ENCODE results near the gene ARAP2.

Gene ARAP2

GRCh38 chr4:36099509-36099908 lies 144.8 kb downstream of the ARAP2 start:
- ATAC-seq (replicated peaks; ENCODE audit: extremely low read depth, poor library complexity, severe bottlenecking) (no peak), DNase-seq (ENCODE audit: low spot score in 2 of 2) (no peak)
- H3K9me3 Mint-ChIP-seq: no peaks in the 10 kb centered on the region
- H3K4me1 Mint-ChIP-seq: peaks cover 12% of the 10 kb centered on the region
- peak overlapping the region; percentile 14 for H3K27ac Mint-ChIP-seq (ENCODE audit: low read depth)
- H3K36me3 Mint-ChIP-seq (ENCODE audit: insufficient read depth): peaks cover 27% of the 10 kb centered on the region
- H3K4me3 Mint-ChIP-seq: no peak overlapping the region
- H3K27me3 Mint-ChIP-seq: no peaks in the 10 kb centered on the region

GRCh38 chr4:36094995-36095394 lies 149.3 kb downstream of the ARAP2 start:
- no peak for DNase-seq (ENCODE audit: low spot score in 2 of 2)
- Mint-ChIP-seq H3K27me3 (no peaks in the 10 kb centered on the region), H3K36me3 (ENCODE audit: insufficient read depth) (peaks cover 32% of the 10 kb centered on the region), H3K4me3 (no peak overlapping the region), H3K4me1 (peaks cover 6% of the 10 kb centered on the region), H3K9me3 (no peaks in the 10 kb centered on the region), H3K27ac (ENCODE audit: low read depth) (no peak overlapping the region)
- no peak for ATAC-seq (replicated peaks; ENCODE audit: extremely low read depth, poor library complexity, severe bottlenecking)

DNA sequence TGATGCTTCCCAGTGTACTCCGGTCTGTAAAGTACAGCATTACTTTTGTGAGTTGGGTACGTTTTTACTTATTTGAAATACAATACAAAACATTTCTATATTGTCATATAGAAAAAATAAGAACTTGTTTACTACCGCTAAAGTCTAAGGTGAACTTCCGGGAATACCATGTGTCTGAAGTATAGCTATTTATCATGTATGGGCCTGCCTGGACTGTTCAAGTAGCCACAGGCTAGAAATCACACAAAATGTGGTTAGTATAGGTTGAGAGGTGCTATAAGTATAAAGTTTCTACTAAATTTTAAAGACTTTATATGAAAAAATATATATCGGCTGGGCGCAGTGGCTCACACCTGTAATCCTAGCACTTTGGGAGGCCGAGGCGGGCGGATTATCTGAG lies 152.3 kb downstream of the ARAP2 start:
- DNase-seq (ENCODE audit: low spot score in 2 of 2): no peak
- H3K9me3 Mint-ChIP-seq: no peaks in the 10 kb centered on the region
- peaks cover 5% of the 10 kb centered on the region for H3K4me1 Mint-ChIP-seq
- no peak overlapping the region for H3K4me3 Mint-ChIP-seq
- no peak overlapping the region for H3K27ac Mint-ChIP-seq (ENCODE audit: low read depth)
- no peaks in the 10 kb centered on the region for H3K27me3 Mint-ChIP-seq
- peaks cover 35% of the 10 kb centered on the region for H3K36me3 Mint-ChIP-seq (ENCODE audit: insufficient read depth)
- ATAC-seq (replicated peaks; ENCODE audit: extremely low read depth, poor library complexity, severe bottlenecking): no peak

- DNase-seq (ENCODE audit: low spot score in 2 of 2): no peak
- no peak for ATAC-seq (replicated peaks; ENCODE audit: extremely low read depth, poor library complexity, severe bottlenecking)
- Mint-ChIP-seq H3K4me1 (peaks cover 13% of the 10 kb centered on the region), H3K27ac (ENCODE audit: low read depth) (peak overlapping the region; percentile 14), H3K9me3 (no peaks in the 10 kb centered on the region), H3K27me3 (no peaks in the 10 kb centered on the region), H3K4me3 (no peak overlapping the region), H3K36me3 (ENCODE audit: insufficient read depth) (peaks cover 25% of the 10 kb centered on the region)
Observed at GRCh38 chr4:36088542-36088941, 155.8 kb downstream of the ARAP2 start.

GRCh38 chr4:36086261-36086786 lies 158.0 kb downstream of the ARAP2 start:
- Mint-ChIP-seq H3K4me1 (peaks cover 13% of the 10 kb centered on the region), H3K27me3 (no peaks in the 10 kb centered on the region), H3K27ac (ENCODE audit: low read depth) (peak overlapping the region; percentile 63), H3K4me3 (no peak overlapping the region), H3K9me3 (no peaks in the 10 kb centered on the region), H3K36me3 (ENCODE audit: insufficient read depth) (peaks cover 19% of the 10 kb centered on the region)
- no peak for ATAC-seq (replicated peaks; ENCODE audit: extremely low read depth, poor library complexity, severe bottlenecking)
- no peak for DNase-seq (ENCODE audit: low spot score in 2 of 2)

DNA sequence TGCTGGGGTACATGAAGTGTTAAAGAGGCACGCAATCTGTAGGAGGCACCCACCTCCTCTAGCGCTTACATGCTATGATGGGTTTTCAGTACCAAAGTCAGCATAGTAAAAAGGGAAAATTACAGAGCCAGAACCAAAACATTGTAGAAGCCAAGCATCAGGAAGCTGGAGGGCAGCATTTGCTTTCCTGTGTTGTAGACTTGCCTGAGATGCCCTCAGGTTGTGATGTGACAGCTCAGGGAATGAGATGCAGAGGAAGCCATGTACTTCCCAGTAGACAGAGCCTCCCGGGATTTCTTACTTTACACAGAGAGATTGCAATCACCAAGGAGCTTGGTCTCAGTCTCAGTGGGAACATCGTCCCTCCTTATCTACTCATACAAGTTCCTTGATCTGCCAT lies 161.5 kb downstream of the ARAP2 start:
- Mint-ChIP-seq H3K36me3 (ENCODE audit: insufficient read depth) (peaks cover 8% of the 10 kb centered on the region), H3K27me3 (no peaks in the 10 kb centered on the region), H3K4me1 (peaks cover 7% of the 10 kb centered on the region), H3K27ac (ENCODE audit: low read depth) (no peak overlapping the region), H3K9me3 (no peaks in the 10 kb centered on the region), H3K4me3 (no peak overlapping the region)
- DNase-seq (ENCODE audit: low spot score in 2 of 2): no peak
- ATAC-seq (replicated peaks; ENCODE audit: extremely low read depth, poor library complexity, severe bottlenecking): no peak

GRCh38 chr4:36081185-36081584 lies 163.1 kb downstream of the ARAP2 start:
- no peak for ATAC-seq (replicated peaks; ENCODE audit: extremely low read depth, poor library complexity, severe bottlenecking)
- H3K27ac Mint-ChIP-seq (ENCODE audit: low read depth): no peak overlapping the region
- H3K4me3 Mint-ChIP-seq: no peak overlapping the region
- H3K27me3 Mint-ChIP-seq: no peaks in the 10 kb centered on the region
- no peaks in the 10 kb centered on the region for H3K9me3 Mint-ChIP-seq
- peaks cover 5% of the 10 kb centered on the region for H3K4me1 Mint-ChIP-seq
- peaks cover 8% of the 10 kb centered on the region for H3K36me3 Mint-ChIP-seq (ENCODE audit: insufficient read depth)
- DNase-seq (ENCODE audit: low spot score in 2 of 2): no peak

DNA sequence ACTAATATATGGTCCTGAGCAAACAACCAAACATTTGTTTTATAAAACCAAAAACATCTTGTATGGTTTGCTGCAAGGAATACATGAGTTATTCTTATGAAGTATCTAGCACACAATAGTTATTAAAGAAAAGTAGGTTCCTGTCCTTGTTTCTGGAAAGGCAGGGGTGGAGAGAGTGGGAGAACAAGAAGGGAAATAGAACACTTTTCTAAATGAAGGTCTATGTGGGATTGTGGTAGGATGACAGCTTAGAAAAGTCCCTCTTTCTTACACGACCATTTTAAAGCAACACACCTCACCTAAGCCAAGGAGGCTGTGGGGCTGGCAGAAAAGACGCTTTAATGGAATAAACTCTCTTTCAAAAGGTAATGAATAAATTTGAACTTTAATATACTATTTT lies 164.6 kb downstream of the ARAP2 start:
- no peak for DNase-seq (ENCODE audit: low spot score in 2 of 2)
- no peak overlapping the region for H3K27ac Mint-ChIP-seq (ENCODE audit: low read depth)
- no peaks in the 10 kb centered on the region for H3K27me3 Mint-ChIP-seq
- no peaks in the 10 kb centered on the region for H3K9me3 Mint-ChIP-seq
- H3K4me3 Mint-ChIP-seq: no peak overlapping the region
- H3K4me1 Mint-ChIP-seq: no peaks in the 10 kb centered on the region
- ATAC-seq (replicated peaks; ENCODE audit: extremely low read depth, poor library complexity, severe bottlenecking): no peak
- peaks cover 8% of the 10 kb centered on the region for H3K36me3 Mint-ChIP-seq (ENCODE audit: insufficient read depth)

GRCh38 chr4:36078319-36078718 lies 166.0 kb downstream of the ARAP2 start:
- Mint-ChIP-seq H3K36me3 (ENCODE audit: insufficient read depth) (peaks cover 15% of the 10 kb centered on the region), H3K27ac (ENCODE audit: low read depth) (no peak overlapping the region), H3K9me3 (no peaks in the 10 kb centered on the region), H3K4me3 (no peak overlapping the region), H3K27me3 (no peaks in the 10 kb centered on the region), H3K4me1 (no peaks in the 10 kb centered on the region)
- ATAC-seq (replicated peaks; ENCODE audit: extremely low read depth, poor library complexity, severe bottlenecking) (no peak), DNase-seq (ENCODE audit: low spot score in 2 of 2) (no peak)

DNA sequence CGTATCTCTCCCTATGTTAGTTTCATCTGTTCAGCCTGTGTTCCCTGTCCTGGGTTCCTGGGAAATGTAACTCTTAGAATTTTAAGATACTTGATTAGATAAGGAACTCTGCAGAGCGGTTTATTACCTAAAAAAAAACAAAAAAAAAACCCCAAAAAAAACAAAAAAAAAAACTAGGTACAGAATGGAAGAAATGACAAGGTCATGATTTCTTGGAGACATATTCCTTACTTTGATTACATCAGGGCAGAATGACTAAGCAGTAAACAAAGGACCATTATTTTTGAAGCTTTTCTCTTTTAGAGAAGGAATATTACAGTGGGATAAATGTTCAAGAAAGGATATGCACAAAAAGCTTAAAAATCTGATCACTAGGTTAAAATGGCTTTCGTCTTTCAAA lies 171.8 kb downstream of the ARAP2 start:
- Mint-ChIP-seq H3K36me3 (ENCODE audit: insufficient read depth) (peaks cover 39% of the 10 kb centered on the region), H3K27ac (ENCODE audit: low read depth) (no peak overlapping the region), H3K4me1 (peaks cover under 1% of the 10 kb centered on the region), H3K27me3 (no peaks in the 10 kb centered on the region), H3K9me3 (no peaks in the 10 kb centered on the region), H3K4me3 (no peak overlapping the region)
- DNase-seq (ENCODE audit: low spot score in 2 of 2): no peak
- no peak for ATAC-seq (replicated peaks; ENCODE audit: extremely low read depth, poor library complexity, severe bottlenecking)

DNA sequence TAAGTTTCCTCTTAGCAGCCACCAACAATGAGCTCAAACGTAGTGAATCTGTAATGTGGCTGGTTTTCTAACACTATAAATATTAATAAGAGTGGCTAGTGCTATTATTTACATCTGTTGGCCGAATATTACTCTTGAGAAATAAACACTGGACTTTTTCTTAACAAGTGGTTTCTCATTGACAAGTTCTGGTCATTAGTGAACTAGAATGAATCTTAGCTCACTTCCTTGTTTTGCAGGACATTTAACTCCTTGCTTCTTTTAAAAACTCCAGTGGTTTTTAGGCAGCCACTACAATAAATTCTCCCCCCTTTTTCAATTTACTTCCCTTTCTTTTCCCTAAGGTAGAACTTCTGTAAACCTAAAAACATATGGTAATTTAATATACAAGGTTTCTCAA lies 177.2 kb downstream of the ARAP2 start:
- peak overlapping the region; percentile 71 for H3K27ac Mint-ChIP-seq (ENCODE audit: low read depth)
- no peaks in the 10 kb centered on the region for H3K27me3 Mint-ChIP-seq
- no peak overlapping the region for H3K4me3 Mint-ChIP-seq
- no peaks in the 10 kb centered on the region for H3K9me3 Mint-ChIP-seq
- peaks cover 13% of the 10 kb centered on the region for H3K4me1 Mint-ChIP-seq
- H3K36me3 Mint-ChIP-seq (ENCODE audit: insufficient read depth): peaks cover 40% of the 10 kb centered on the region
- no peak for ATAC-seq (replicated peaks; ENCODE audit: extremely low read depth, poor library complexity, severe bottlenecking)
- no peak for DNase-seq (ENCODE audit: low spot score in 2 of 2)

DNA sequence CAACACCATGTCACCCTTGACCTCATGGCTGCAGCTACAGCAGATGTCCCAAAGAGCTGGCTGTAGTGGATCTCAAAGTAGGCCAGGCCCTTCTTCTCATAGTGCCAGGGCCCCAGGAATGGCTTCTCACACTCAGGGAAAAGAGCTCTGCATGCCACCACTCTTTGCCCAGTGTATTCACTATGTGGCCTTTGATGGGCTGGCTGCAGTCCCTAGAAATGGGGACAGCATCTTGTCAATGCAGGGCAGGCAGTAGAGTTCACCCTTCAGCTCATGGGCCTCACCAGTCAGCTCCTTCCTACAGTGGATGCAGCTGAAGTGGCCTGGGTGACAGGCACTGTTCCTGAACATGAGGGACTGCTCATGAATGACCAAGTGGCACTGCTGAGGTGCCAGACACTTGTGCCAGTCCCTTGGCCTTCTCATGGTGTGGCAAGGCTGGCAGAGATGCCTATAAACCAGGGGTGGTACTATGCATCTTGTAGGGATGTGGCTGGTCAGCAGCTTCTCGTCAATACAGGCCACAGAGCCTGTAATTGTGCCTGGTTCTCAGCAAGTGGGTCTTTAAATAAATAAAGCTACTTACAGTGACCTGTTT lies 178.9 kb downstream of the ARAP2 start:
- Mint-ChIP-seq H3K9me3 (peaks cover 6% of the 10 kb centered on the region), H3K4me3 (no peak overlapping the region), H3K27me3 (no peaks in the 10 kb centered on the region), H3K27ac (ENCODE audit: low read depth) (no peak overlapping the region), H3K36me3 (ENCODE audit: insufficient read depth) (peaks cover 35% of the 10 kb centered on the region), H3K4me1 (peaks cover 13% of the 10 kb centered on the region)
- DNase-seq (ENCODE audit: low spot score in 2 of 2): no peak
- ATAC-seq (replicated peaks; ENCODE audit: extremely low read depth, poor library complexity, severe bottlenecking): no peak

DNA sequence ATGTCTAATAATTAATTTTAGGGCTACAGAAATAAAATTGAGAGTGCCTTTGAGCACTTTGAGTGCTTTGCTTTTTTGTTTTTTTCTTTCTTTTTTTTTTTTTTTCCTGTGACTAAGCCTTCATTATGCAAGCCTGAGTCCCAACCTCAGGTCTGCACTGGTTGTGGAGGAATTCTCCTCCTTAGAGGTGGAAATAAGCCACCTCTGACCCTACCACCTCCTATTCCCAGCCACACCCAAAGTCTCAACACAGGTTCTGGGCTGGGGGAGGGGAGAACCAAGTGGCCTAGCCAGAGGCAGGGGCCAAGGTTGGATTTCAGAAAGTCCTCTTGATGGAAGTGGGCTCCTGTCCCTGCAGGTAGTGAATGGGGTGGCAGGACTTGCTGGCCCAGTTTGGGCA lies 180.2 kb downstream of the ARAP2 start:
- H3K27me3 Mint-ChIP-seq: no peaks in the 10 kb centered on the region
- H3K36me3 Mint-ChIP-seq (ENCODE audit: insufficient read depth): peaks cover 28% of the 10 kb centered on the region
- ATAC-seq (replicated peaks; ENCODE audit: extremely low read depth, poor library complexity, severe bottlenecking) (no peak), DNase-seq (ENCODE audit: low spot score in 2 of 2) (no peak)
- peaks cover 6% of the 10 kb centered on the region for H3K9me3 Mint-ChIP-seq
- H3K4me3 Mint-ChIP-seq: no peak overlapping the region
- H3K4me1 Mint-ChIP-seq: peaks cover 13% of the 10 kb centered on the region
- no peak overlapping the region for H3K27ac Mint-ChIP-seq (ENCODE audit: low read depth)
